Adipose tissue (tissue), 3 donors: Measurements from ENCODE around the gene POU6F1. TPM values are rescaled to one million over a fixed set of nuclear protein-coding genes. Genes with fewer than 3 reads are reported as not detected.

Experiments used
- H3K27ac ChIP-seq: one replicate; pipeline ENCODE4 v1.5.1; 2013; ENCODE audit warnings: low read depth, low read length
- WGBS, 3 donors: extraction: QIAGEN DNeasy Blood & Tissue Kit; methylation state at CpG; one replicate each; pipeline ENCODE4 v1.1.7; 2013; 5-methylcytosine and 5-hydroxymethylcytosine counted together
- polyA plus RNA-seq, 3 donors: library from polyadenylated mRNA; stranded (reverse); fragments of 200-250 nt; gene quantifications; one replicate each; pipeline ENCODE4 v1.2.3, GENCODE V29; 2013
- donor health status: healthy with polysubstance abuse.
- donor health status: Bipolar disorder and iron deficiency.
- donor health status: healthy.

The POU6F1 gene
- polyA plus RNA-seq, 3 donors, result 3.1 to 7.9 (median 6.9) TPM

- no peak overlapping the region for H3K27ac ChIP-seq
- WGBS, 3 donors, result 66 to 81% (median 80%) methylated on average over 3 of the region's 3 CpGs
Observed at GRCh38 chr12:51183349-51183748, 34.5 kb downstream of the POU6F1 start.

GRCh38 chr12:51181558-51181957 lies 36.3 kb downstream of the POU6F1 start:
- WGBS, 3 donors, result 64 to 84% (median 75%) methylated on average over 5 of the region's 5 CpGs

GRCh38 chr12:51177897-51178296 lies 40.0 kb downstream of the POU6F1 start:
- H3K27ac ChIP-seq, result no peak overlapping the region
- WGBS, 3 donors, result 88 to 95% (median 90%) methylated on average over 2 of the region's 2 CpGs

More at GRCh38 chr12:51181558-51181957, 36.3 kb downstream of the POU6F1 start:
- H3K27ac ChIP-seq, result no peak overlapping the region

GRCh38 chr12:51174501-51174900 lies 43.4 kb downstream of the POU6F1 start:
- H3K27ac ChIP-seq, result no peak overlapping the region
- 67 to 89% (median 88%) methylated on average over 1 of the region's 1 CpG for WGBS, 3 donors

- 0 to 5% (median 1%) methylated on average over 58 of the region's 58 CpGs for whole genome bisulfite sequencing, 3 donors
Observed at GRCh38 chr12:51172515-51173431, 45.1 kb downstream of the POU6F1 start, which contains the start of gene TFCP2. TSS of gene TFCP2 (minus strand) at chr12:51173135. CDS start at chr12:51172422, 713 bp downstream.

GRCh38 chr12:51171884-51172514 lies 45.9 kb downstream of the POU6F1 start:
- WGBS, 3 donors, result 1 to 8% (median 3%) methylated on average over 16 of the region's 16 CpGs
- peak overlapping the region; percentile 91 for H3K27ac ChIP-seq

More at GRCh38 chr12:51172515-51173431, 45.1 kb downstream of the POU6F1 start, which contains the start of gene TFCP2:
- H3K27ac ChIP-seq, result peak within 1 kb of the TSS; percentile 91

- no peak overlapping the region for H3K27ac ChIP-seq
- 65 to 94% (median 78%) methylated on average over 3 of the region's 3 CpGs for WGBS, 3 donors
Observed at GRCh38 chr12:51163795-51164194, 54.1 kb downstream of the POU6F1 start.

- WGBS, 3 donors, result 96 to 100% (median 98%) methylated on average over 6 of the region's 6 CpGs
- no peak overlapping the region for H3K27ac ChIP-seq
Observed at GRCh38 chr12:51162217-51162616, 55.6 kb downstream of the POU6F1 start.

- H3K27ac ChIP-seq, result no peak overlapping the region
- WGBS, 3 donors, result 53 to 73% (median 69%) methylated on average over 6 to 8 of the region's 8 CpGs
Observed at GRCh38 chr12:51160814-51161459, 56.9 kb downstream of the POU6F1 start.

- no peak overlapping the region for H3K27ac ChIP-seq
- 94 to 95% (median 94%) methylated on average over 3 of the region's 3 CpGs for WGBS, 3 donors
Observed at GRCh38 chr12:51156245-51156765, 61.6 kb downstream of the POU6F1 start.

- WGBS, 3 donors, result 97 to 100% (median 100%) methylated on average over 1 of the region's 1 CpG
- no peak overlapping the region for H3K27ac ChIP-seq
Observed at GRCh38 chr12:51152953-51153352, 64.9 kb downstream of the POU6F1 start.

GRCh38 chr12:51150777-51151176 lies 67.1 kb downstream of the POU6F1 start:
- 63 to 66% (median 66%) methylated on average over 3 of the region's 3 CpGs for WGBS, 3 donors
- no peak overlapping the region for H3K27ac ChIP-seq

- WGBS, 3 donors, result 45 to 93% (median 89%) methylated on average over 1 of the region's 1 CpG
- no peak overlapping the region for H3K27ac ChIP-seq
Observed at GRCh38 chr12:51147309-51147708, 70.6 kb downstream of the POU6F1 start.

GRCh38 chr12:51139292-51139844 lies 78.5 kb downstream of the POU6F1 start:
- H3K27ac ChIP-seq, result no peak overlapping the region
- 97 to 100% (median 99%) methylated on average over 3 of the region's 3 CpGs for WGBS, 3 donors

Other genes starting within 250 kb of the POU6F1 start
- 10 to 100 TPM; 10.8 to 23.7 (median 18.5) TPM for gene SLC11A2, start 191.7 kb downstream of the POU6F1 start, polyA plus RNA-seq
- 10 to 100 TPM; 58.5 to 70.6 (median 70.4) TPM for gene LETMD1, start 169.7 kb downstream of the POU6F1 start, polyA plus RNA-seq
- gene CSRNP2, start 134.5 kb downstream of the POU6F1 start, polyA plus RNA-seq, result 10 to 100 TPM in 2 of 3 donors, 1 to 10 TPM in 1; 5.3 to 13.4 (median 13.4) TPM
- 10 to 100 TPM in 2 of 3 donors, 1 to 10 TPM in 1; 7.2 to 11.5 (median 11.4) TPM for gene TFCP2, start 44.9 kb downstream of the POU6F1 start, polyA plus RNA-seq
- gene DAZAP2, start 20.8 kb upstream of the POU6F1 start, polyA plus RNA-seq, result 100 to 1,000 TPM; 145 to 329 (median 266) TPM
- gene SMAGP, start 52.4 kb upstream of the POU6F1 start, polyA plus RNA-seq, result 10 to 100 TPM in 1 of 3 donors, 1 to 10 TPM in 2; 5.7 to 12.9 (median 9.4) TPM
- 1 to 10 TPM; 1.5 to 8.8 (median 8.4) TPM for gene BIN2, start 106.1 kb upstream of the POU6F1 start, polyA plus RNA-seq
- gene CELA1, start 128.6 kb upstream of the POU6F1 start, polyA plus RNA-seq, result not detected
- 1 to 10 TPM; 1.7 to 4.5 (median 3.0) TPM for gene GALNT6, start 173.3 kb upstream of the POU6F1 start, polyA plus RNA-seq
- gene SLC4A8, start 206.8 kb upstream of the POU6F1 start, polyA plus RNA-seq, result 1 to 10 TPM in 1 of 3 donors, under 1 TPM in 2; 0.11 to 1.0 (median 0.31) TPM